ENCODE data around the gene ZNF678.

Gene ZNF678

DNA sequence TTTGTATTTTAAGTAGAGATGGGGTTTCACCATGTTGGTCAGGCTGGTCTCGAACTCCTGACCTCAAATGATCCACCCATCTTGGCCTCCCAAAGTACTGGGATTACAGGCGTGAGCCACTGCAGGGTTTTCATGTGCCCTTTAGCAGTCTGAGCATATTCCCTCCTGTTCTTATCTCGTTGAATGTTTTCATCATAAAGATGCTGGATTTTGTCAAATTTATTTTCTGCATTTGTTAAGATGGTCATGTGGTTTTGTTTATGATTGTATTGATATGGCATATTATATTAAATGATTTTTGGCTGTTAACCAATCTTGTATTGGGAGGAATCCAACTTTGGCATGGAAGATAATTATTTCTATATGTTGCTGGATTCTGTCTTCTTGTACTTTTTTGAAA is 163.0 kb downstream of the ZNF678 start:
- H3K4me3 ChIP-seq (ENCODE audit: low read length), result no peak overlapping the region
- peaks cover 3% of the 10 kb centered on the region for H3K36me3 ChIP-seq (ENCODE audit: control insufficient read depth, insufficient read depth, low read length, severe bottlenecking)
- no peak for DNase-seq (ENCODE audit: low read depth)
- no peak overlapping the region for H3K9ac ChIP-seq (ENCODE audit: low read length)
- no peaks in the 10 kb centered on the region for H3K27me3 ChIP-seq (replicated peaks; ENCODE audit: control insufficient read depth, insufficient read depth, low read length)
- H3K9me3 ChIP-seq (ENCODE audit: control insufficient read depth, low read length), result peaks cover 27% of the 10 kb centered on the region
- H3K4me1 ChIP-seq (ENCODE audit: control insufficient read depth, insufficient read depth, low read length), result peaks cover 11% of the 10 kb centered on the region

All from adipocyte (in vitro differentiated cells).